Measurements from ENCODE around the gene TM4SF1.

The TM4SF1 gene

GRCh38 chr3:149415484-149415883 lies 38.0 kb upstream of the TM4SF1 start:
- no peak overlapping the region for H3K4me3 ChIP-seq (ENCODE audit: low read depth, low read length)
- no peak for TF ChIP-seq CTCF (IDR thresholded peaks at IDR 0.05; ENCODE audit: borderline replicate concordance, insufficient read depth, low read depth, low read length)

- H3K4me3 ChIP-seq (ENCODE audit: low read depth, low read length) = no peak overlapping the region
- TF ChIP-seq CTCF (IDR thresholded peaks at IDR 0.05; ENCODE audit: borderline replicate concordance, insufficient read depth, low read depth, low read length) = no peak
These were observed 37.2 kb upstream of the TM4SF1 start for GRCh38 chr3:149414557-149415231.

GRCh38 chr3:149411583-149411982 lies 34.1 kb upstream of the TM4SF1 start:
- no peak overlapping the region for H3K4me3 ChIP-seq (ENCODE audit: low read depth, low read length)
- TF ChIP-seq CTCF (IDR thresholded peaks at IDR 0.05; ENCODE audit: borderline replicate concordance, insufficient read depth, low read depth, low read length) = no peak

GRCh38 chr3:149409351-149409750 lies 31.9 kb upstream of the TM4SF1 start:
- TF ChIP-seq CTCF (IDR thresholded peaks at IDR 0.05; ENCODE audit: borderline replicate concordance, insufficient read depth, low read depth, low read length) = no peak
- H3K4me3 ChIP-seq (ENCODE audit: low read depth, low read length) = no peak overlapping the region

- H3K4me3 ChIP-seq (ENCODE audit: low read depth, low read length) = no peak overlapping the region
- no peak for TF ChIP-seq CTCF (IDR thresholded peaks at IDR 0.05; ENCODE audit: borderline replicate concordance, insufficient read depth, low read depth, low read length)
These were observed 30.4 kb upstream of the TM4SF1 start for GRCh38 chr3:149407898-149408297.

GRCh38 chr3:149406244-149406752 lies 28.8 kb upstream of the TM4SF1 start:
- TF ChIP-seq CTCF (IDR thresholded peaks at IDR 0.05; ENCODE audit: borderline replicate concordance, insufficient read depth, low read depth, low read length) = no peak
- no peak overlapping the region for H3K4me3 ChIP-seq (ENCODE audit: low read depth, low read length)

GRCh38 chr3:149403443-149403842 lies 26.0 kb upstream of the TM4SF1 start:
- TF ChIP-seq CTCF (IDR thresholded peaks at IDR 0.05; ENCODE audit: borderline replicate concordance, insufficient read depth, low read depth, low read length) = no peak
- no peak overlapping the region for H3K4me3 ChIP-seq (ENCODE audit: low read depth, low read length)
